Hepatocyte (in vitro differentiated cells): Measurements from ENCODE around the gene HIVEP1. TPM values are rescaled to one million over a fixed set of nuclear protein-coding genes. Genes with fewer than 3 reads are reported as not detected.

Experiments used
- DNase-seq: peaks from one replicate; pipeline ENCODE4 v3.0.0-alpha.2; 2016; ENCODE audit warnings: low spot score
- H2AFZ ChIP-seq: fragments of 200-600 bp; sonication (generic); 2 replicates; pipeline ENCODE4 v1.6.0; 2016; ENCODE audit warnings: antibody characterized with exemption, mild to moderate bottlenecking
- H3K27ac ChIP-seq: fragments of 200-600 bp; sonication (generic); 2 replicates; pipeline ENCODE4 v1.5.1; 2016; ENCODE audit warnings: mild to moderate bottlenecking
- H3K27me3 ChIP-seq: fragments of 200-600 bp; sonication (generic); 2 replicates; pipeline ENCODE4 v1.6.1; 2016
- H3K36me3 ChIP-seq: fragments of 200-600 bp; sonication (generic); replicated peaks from 2 replicates; pipeline ENCODE4 v1.5.1; 2016; ENCODE audit warnings: low read depth; ENCODE audit not compliant: insufficient read depth
- H3K4me1 ChIP-seq: fragments of 200-600 bp; sonication (generic); 2 replicates; pipeline ENCODE4 v1.5.1; 2016; ENCODE audit warnings: mild to moderate bottlenecking, moderate library complexity; ENCODE audit not compliant: insufficient read depth
- H3K4me2 ChIP-seq: fragments of 200-600 bp; sonication (generic); 2 replicates; pipeline ENCODE4 v1.6.0; 2016
- H3K4me3 ChIP-seq: fragments of 200-600 bp; sonication (generic); 2 replicates; pipeline ENCODE4 v1.5.1; 2016; ENCODE audit warnings: mild to moderate bottlenecking
- H3K79me2 ChIP-seq: fragments of 200-600 bp; sonication (generic); 2 replicates; pipeline ENCODE4 v1.6.0; 2017; ENCODE audit warnings: mild to moderate bottlenecking
- H3K9me2 ChIP-seq: fragments of 200-600 bp; sonication (generic); replicated peaks from 2 replicates; pipeline ENCODE4 v1.6.0; 2017; ENCODE audit warnings: mild to moderate bottlenecking; ENCODE audit not compliant: insufficient read depth
- H3K9me3 ChIP-seq: fragments of 200-600 bp; sonication (generic); 2 replicates; pipeline ENCODE4 v1.5.1; 2016; ENCODE audit warnings: low read depth, mild to moderate bottlenecking
- H4K20me1 ChIP-seq: fragments of 200-600 bp; sonication (generic); 2 replicates; pipeline ENCODE4 v1.6.0; 2016; ENCODE audit warnings: mild to moderate bottlenecking; ENCODE audit not compliant: insufficient read depth, poor library complexity, severe bottlenecking
- EZH2 ChIP-seq: fragments of 200-600 bp; sonication (generic); IDR thresholded peaks from 2 replicates; pipeline ENCODE4 v1.6.1; 2016; ENCODE audit warnings: antibody characterized with exemption, mild to moderate bottlenecking, borderline replicate concordance
- EZH2phosphoT487 ChIP-seq: fragments of 200-600 bp; sonication (generic); IDR thresholded peaks from one replicate; pipeline ENCODE4 v1.6.1; 2018; ENCODE audit warnings: antibody characterized with exemption, mild to moderate bottlenecking, low read depth, moderate library complexity; ENCODE audit not compliant: unreplicated experiment, severe bottlenecking
- WGBS: methylation state at CpG from one replicate; pipeline ENCODE4 v1.1.6; 2016; ENCODE audit warnings: low lambda C conversion rate; ENCODE audit errors: missing lambda C conversion rate; 5-methylcytosine and 5-hydroxymethylcytosine counted together
- polyA plus RNA-seq: library from polyadenylated mRNA; unstranded; fragments of >200 nt; fragmentation: Nextera tagmentation; extraction: Ambion mirVana; gene quantifications from 2 replicates; pipeline ENCODE4 v1.2.1, GENCODE V29; 2016
- total RNA-seq: library from RNA; depleted of rRNA; stranded (reverse); fragments of >200 nt; gene quantifications from 2 replicates; pipeline ENCODE4 v1.2.3, GENCODE V29; 2014
- TF ChIP-seq, protein P1 (sequence below): fragments of 200-600 bp; sonication (generic); IDR thresholded peaks from 2 replicates; pipeline ENCODE4 v1.5.1; 2016; ENCODE audit warnings: antibody characterized with exemption, mild to moderate bottlenecking; ENCODE audit not compliant: poor library complexity

The HIVEP1 gene
- total and polyA plus RNA-seq, 2 experiments from 2014 or later: 8.7 to 33.7 TPM

DNA sequence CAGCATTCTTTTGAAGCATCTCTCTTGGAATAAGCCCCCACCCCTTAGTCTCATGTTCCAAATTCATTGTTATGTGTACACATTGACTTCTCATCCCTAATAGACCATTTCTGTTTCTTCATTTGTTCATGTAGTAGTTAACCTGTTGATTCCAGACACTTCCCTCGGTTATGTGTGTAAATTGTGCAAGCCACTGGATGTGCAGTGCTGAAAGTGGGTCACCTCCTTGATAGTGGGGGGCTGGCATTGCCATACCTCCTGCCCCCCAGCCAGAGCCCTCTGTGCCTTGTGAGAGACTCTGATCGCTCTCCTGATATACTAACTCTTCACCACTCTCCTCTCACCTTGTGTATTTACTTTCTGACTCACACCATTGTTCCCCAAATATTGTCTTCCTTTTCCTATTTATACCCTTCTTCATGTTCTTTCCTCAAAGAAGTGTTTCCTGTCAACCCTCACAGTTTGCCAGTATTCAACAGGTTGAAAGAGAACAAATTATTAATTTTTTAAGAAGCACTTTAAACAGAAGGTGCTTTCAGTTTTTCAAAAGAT is 59.0 kb downstream of the HIVEP1 start:
- TF ChIP-seq EZH2 (no peak), EZH2phosphoT487 (no peak)
- TF ChIP-seq, protein P1, sequence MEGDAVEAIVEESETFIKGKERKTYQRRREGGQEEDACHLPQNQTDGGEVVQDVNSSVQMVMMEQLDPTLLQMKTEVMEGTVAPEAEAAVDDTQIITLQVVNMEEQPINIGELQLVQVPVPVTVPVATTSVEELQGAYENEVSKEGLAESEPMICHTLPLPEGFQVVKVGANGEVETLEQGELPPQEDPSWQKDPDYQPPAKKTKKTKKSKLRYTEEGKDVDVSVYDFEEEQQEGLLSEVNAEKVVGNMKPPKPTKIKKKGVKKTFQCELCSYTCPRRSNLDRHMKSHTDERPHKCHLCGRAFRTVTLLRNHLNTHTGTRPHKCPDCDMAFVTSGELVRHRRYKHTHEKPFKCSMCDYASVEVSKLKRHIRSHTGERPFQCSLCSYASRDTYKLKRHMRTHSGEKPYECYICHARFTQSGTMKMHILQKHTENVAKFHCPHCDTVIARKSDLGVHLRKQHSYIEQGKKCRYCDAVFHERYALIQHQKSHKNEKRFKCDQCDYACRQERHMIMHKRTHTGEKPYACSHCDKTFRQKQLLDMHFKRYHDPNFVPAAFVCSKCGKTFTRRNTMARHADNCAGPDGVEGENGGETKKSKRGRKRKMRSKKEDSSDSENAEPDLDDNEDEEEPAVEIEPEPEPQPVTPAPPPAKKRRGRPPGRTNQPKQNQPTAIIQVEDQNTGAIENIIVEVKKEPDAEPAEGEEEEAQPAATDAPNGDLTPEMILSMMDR: no peak
- Histone ChIP-seq H2AFZ (no peak overlapping the region), H3K4me2 (no peak overlapping the region), H3K36me3 (no peaks in the 10 kb centered on the region), H3K27me3 (no peaks in the 10 kb centered on the region), H4K20me1 (peaks cover 7% of the 10 kb centered on the region), H3K9me3 (no peaks in the 10 kb centered on the region), H3K79me2 (peaks cover 85% of the 10 kb centered on the region), H3K4me1 (no peaks in the 10 kb centered on the region), H3K27ac (no peak overlapping the region), H3K4me3 (no peak overlapping the region), H3K9me2 (no peaks in the 10 kb centered on the region)
- WGBS: 70% methylated on average over 2 of the region's 2 CpGs
- DNase-seq: no peak

DNA sequence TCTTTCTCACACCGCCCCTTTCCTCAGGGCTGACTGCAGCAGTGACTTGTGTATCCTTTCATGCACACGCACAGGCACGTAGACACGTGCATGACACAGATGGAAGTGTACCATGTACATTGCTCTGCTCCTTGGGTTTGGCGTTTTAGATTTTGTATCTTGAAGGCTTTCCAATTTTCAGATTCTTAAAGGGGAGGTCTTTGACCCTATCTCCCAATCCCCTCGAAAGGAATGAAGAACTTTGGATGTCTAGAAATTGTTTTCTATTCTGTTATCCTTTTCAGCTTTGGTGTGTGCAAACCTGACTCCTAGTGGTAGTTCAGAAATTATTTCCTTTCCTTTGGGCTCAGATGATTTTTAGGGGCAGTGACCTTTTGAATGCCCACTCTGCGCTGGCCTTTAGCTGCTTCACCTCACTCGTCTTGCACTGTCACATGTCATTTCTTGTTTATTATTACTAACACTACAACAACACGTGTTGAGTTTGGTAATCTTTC is 63.0 kb downstream of the HIVEP1 start:
- no peak for DNase-seq
- no peak overlapping the region for H3K4me2 ChIP-seq
- no peaks in the 10 kb centered on the region for H3K9me3 ChIP-seq
- H3K4me1 ChIP-seq: no peaks in the 10 kb centered on the region
- peaks cover 87% of the 10 kb centered on the region for H3K79me2 ChIP-seq
- 87% methylated on average over 9 of the region's 9 CpGs for WGBS
- no peak overlapping the region for H3K27ac ChIP-seq
- H4K20me1 ChIP-seq: peaks cover 4% of the 10 kb centered on the region
- no peaks in the 10 kb centered on the region for H3K36me3 ChIP-seq
- no peak overlapping the region for H2AFZ ChIP-seq
- TF ChIP-seq, protein P1: peak; percentile 48
- TF ChIP-seq EZH2: no peak
- TF ChIP-seq EZH2phosphoT487: no peak
- H3K9me2 ChIP-seq: no peaks in the 10 kb centered on the region
- no peak overlapping the region for H3K4me3 ChIP-seq
- no peaks in the 10 kb centered on the region for H3K27me3 ChIP-seq

DNA sequence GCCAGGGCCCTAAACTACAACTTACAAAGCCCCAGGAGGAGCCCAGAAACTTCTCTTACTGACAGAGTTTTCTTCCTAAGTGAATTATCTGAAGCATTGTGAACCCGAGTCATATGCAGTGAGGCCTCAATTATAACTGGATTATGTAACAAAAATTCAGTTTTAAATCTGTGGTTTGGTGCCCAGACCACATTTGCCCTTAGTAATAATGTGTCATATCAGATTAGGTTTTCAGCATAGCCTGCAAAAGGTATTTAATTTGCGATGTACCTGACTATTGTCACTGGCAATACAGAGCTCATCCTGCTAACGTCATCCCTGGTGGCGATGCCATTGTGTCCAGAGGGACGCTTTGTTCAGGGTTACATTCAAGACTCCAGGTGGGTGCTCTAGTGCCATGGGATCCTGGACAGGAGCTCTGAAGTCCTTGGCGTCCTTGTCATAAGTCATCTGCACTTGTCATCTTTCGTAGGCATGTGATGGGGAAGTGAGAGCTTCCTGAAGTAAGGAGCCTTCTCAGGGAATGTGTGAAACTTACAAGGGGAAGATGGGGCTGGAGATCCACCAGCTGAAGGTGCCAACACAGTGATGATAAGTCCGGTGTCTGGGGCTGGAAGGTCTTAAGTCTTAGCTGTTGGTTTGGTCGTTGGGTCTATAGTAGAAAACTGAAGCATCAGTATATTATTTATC is 65.1 kb downstream of the HIVEP1 start:
- Histone ChIP-seq H4K20me1 (peaks cover 4% of the 10 kb centered on the region), H3K9me3 (no peaks in the 10 kb centered on the region), H3K4me3 (no peak overlapping the region), H3K27me3 (no peaks in the 10 kb centered on the region), H3K79me2 (peaks cover 86% of the 10 kb centered on the region), H3K4me1 (no peaks in the 10 kb centered on the region), H3K9me2 (no peaks in the 10 kb centered on the region), H3K4me2 (no peak overlapping the region), H2AFZ (no peak overlapping the region), H3K36me3 (no peaks in the 10 kb centered on the region), H3K27ac (no peak overlapping the region)
- TF ChIP-seq, protein P1: no peak
- no peak for TF ChIP-seq EZH2
- no peak for TF ChIP-seq EZH2phosphoT487
- DNase-seq: no peak
- WGBS: 95% methylated on average over 9 of the region's 9 CpGs
